IMR-90 (cell line): Measurements from ENCODE around the gene DNAJB4. TPM values are rescaled to one million over a fixed set of nuclear protein-coding genes. Genes with fewer than 3 reads are reported as not detected.

Experiments
- ATAC-seq: fragments of 200-7000 bp; cut with Tn5 transposase; 2 replicates; pipeline ENCODE4 v1.9.1; 2020; ENCODE audit warnings: low read depth, mild to moderate bottlenecking, moderate library complexity
- BruUV-seq: library from RNA; stranded (reverse); fragments of 400-500 nt; replicated peaks from 2 replicates; lab custom pipeline; 2021; lab: Mats Ljungman, UMichigan
- CTCF ChIA-PET: fragments of 300-600 bp; formaldehyde crosslinking; extraction: SDS; loops from one replicate; lab custom pipeline; 2021; ENCODE audit warnings: antibody characterized with exemption; lab: Yijun Ruan, JAX
- POLR2A ChIA-PET: fragments of 300-600 bp; sonication (Branson Sonifier 250); formaldehyde crosslinking; loops from one replicate; lab custom pipeline; 2022; ENCODE audit warnings: antibody characterized with exemption; ENCODE audit not compliant: unreplicated experiment; lab: Charles Lee
- DNase-seq: peaks from one replicate; pipeline ENCODE4 v3.0.0; 2013
- H2AFZ ChIP-seq: replicated peaks from 2 replicates; pipeline ENCODE3; 2013; ENCODE audit warnings: low read length, mild to moderate bottlenecking; ENCODE audit not compliant: poor library complexity
- H2AK5ac ChIP-seq: 2 replicates; pipeline ENCODE4 v1.6.1; 2013; ENCODE audit warnings: low read depth, low read length, inconsistent platforms
- H2AK9ac ChIP-seq: replicated peaks from 2 replicates; pipeline ENCODE3; 2013; ENCODE audit warnings: mild to moderate bottlenecking, low read depth, low read length, moderate library complexity; ENCODE audit not compliant: poor library complexity
- H2BK120ac ChIP-seq: 2 replicates; pipeline ENCODE4 v1.6.1; 2013; ENCODE audit warnings: low read depth, low read length, inconsistent platforms
- H2BK15ac ChIP-seq: 3 replicates; pipeline ENCODE4 v1.6.1; 2013; ENCODE audit warnings: low read depth, low read length, inconsistent platforms
- H2BK20ac ChIP-seq: 2 replicates; pipeline ENCODE4 v1.6.1; 2013; ENCODE audit warnings: low read depth, mild to moderate bottlenecking, inconsistent platforms, low read length, moderate library complexity
- H2BK5ac ChIP-seq: 2 replicates; pipeline ENCODE4 v1.6.1; 2013; ENCODE audit warnings: mild to moderate bottlenecking, low read depth, low read length, inconsistent platforms; ENCODE audit not compliant: poor library complexity, severe bottlenecking
- H3K14ac ChIP-seq: replicated peaks from 2 replicates; pipeline ENCODE4 v1.6.1; 2013; ENCODE audit warnings: low read depth, low read length, inconsistent platforms
- H3K18ac ChIP-seq: 2 replicates; pipeline ENCODE4 v1.6.1; 2013; ENCODE audit warnings: low read depth, low read length, control low read depth
- H3K23ac ChIP-seq: 2 replicates; pipeline ENCODE4 v1.6.1; 2013; ENCODE audit warnings: low read depth, low read length, inconsistent platforms
- H3K27ac ChIP-seq: 2 replicates; pipeline ENCODE4 v1.5.1; 2013; ENCODE audit warnings: mild to moderate bottlenecking, control low read depth, low read length; ENCODE audit not compliant: insufficient read depth
- H3K27me3 ChIP-seq: 2 replicates; pipeline ENCODE4 v1.6.1; 2013; ENCODE audit warnings: low read length; ENCODE audit not compliant: control insufficient read depth, insufficient read depth
- H3K36me3 ChIP-seq: 2 replicates; pipeline ENCODE4 v1.6.1; 2013; ENCODE audit warnings: low read length, mixed read lengths; ENCODE audit not compliant: control insufficient read depth, insufficient read depth
- H3K4ac ChIP-seq: 2 replicates; pipeline ENCODE4 v1.6.1; 2013; ENCODE audit warnings: low read depth, low read length, inconsistent platforms
- H3K4me1 ChIP-seq: 2 replicates; pipeline ENCODE4 v1.6.1; 2013; ENCODE audit warnings: low read length, mixed read lengths; ENCODE audit not compliant: control insufficient read depth, insufficient read depth
- H3K4me2 ChIP-seq: 2 replicates; pipeline ENCODE4 v1.6.1; 2013; ENCODE audit warnings: low read depth, mild to moderate bottlenecking, control low read depth, low read length, moderate library complexity
- H3K4me3 ChIP-seq: 2 replicates; pipeline ENCODE4 v1.5.1; 2013; ENCODE audit warnings: low read depth, mild to moderate bottlenecking, control low read depth, low read length, moderate library complexity; ENCODE audit not compliant: insufficient read depth
- H3K56ac ChIP-seq: 2 replicates; pipeline ENCODE4 v1.6.1; 2013; ENCODE audit warnings: low read length, inconsistent platforms; ENCODE audit not compliant: insufficient read depth; ENCODE audit errors: extremely low read depth
- H3K79me1 ChIP-seq, 2 experiments: 2 replicates each; pipeline ENCODE4 v1.6.1; 2013; ENCODE audit warnings: low read length in 2 of 2, inconsistent platforms in 1 of 2, low read depth in 1 of 2
- H3K9ac ChIP-seq: 2 replicates; pipeline ENCODE4 v1.6.1; 2013; ENCODE audit warnings: low read depth, low read length, control low read depth
- H3K9me1 ChIP-seq: 2 replicates; pipeline ENCODE4 v1.6.1; 2013; ENCODE audit warnings: low read length, inconsistent platforms; ENCODE audit not compliant: insufficient read depth
- H3K9me3 ChIP-seq: 2 replicates; pipeline ENCODE4 v1.6.1; 2013; ENCODE audit warnings: low read length; ENCODE audit not compliant: control insufficient read depth, insufficient read depth
- H4K20me1 ChIP-seq: 2 replicates; pipeline ENCODE4 v1.6.1; 2013; ENCODE audit warnings: low read length, inconsistent platforms; ENCODE audit not compliant: insufficient read depth
- H4K5ac ChIP-seq: 2 replicates; pipeline ENCODE4 v1.6.1; 2013; ENCODE audit warnings: mild to moderate bottlenecking, low read depth, low read length, control low read depth
- H4K8ac ChIP-seq, 2 experiments: 2 replicates each; pipeline ENCODE4 v1.6.1; 2013; ENCODE audit warnings: low read depth in 2 of 2, low read length in 2 of 2, control low read depth in 1 of 2, inconsistent platforms in 1 of 2
- H4K91ac ChIP-seq: 2 replicates; pipeline ENCODE4 v1.6.1; 2013; ENCODE audit warnings: low read depth, low read length, inconsistent platforms; ENCODE audit not compliant: insufficient read depth
- BHLHE40 ChIP-seq: fragments of 150-350 bp; IDR thresholded peaks from 2 replicates; pipeline ENCODE4 v1.6.1; 2016; ENCODE audit warnings: mild to moderate bottlenecking, low read depth, low read length
- CEBPB ChIP-seq: IDR thresholded peaks from 2 replicates; pipeline ENCODE4 v1.6.1; 2012; ENCODE audit warnings: low read depth, low read length, improper control_type of control experiment
- CHD1 ChIP-seq: IDR thresholded peaks from 2 replicates; pipeline ENCODE4 v1.6.1; 2012; ENCODE audit warnings: low read depth, low read length, improper control_type of control experiment
- ELK1 ChIP-seq: fragments of 150-350 bp; IDR thresholded peaks from 2 replicates; pipeline ENCODE4 v1.6.1; 2016; ENCODE audit warnings: low read depth, mild to moderate bottlenecking, low read length, moderate library complexity, borderline replicate concordance
- FOS ChIP-seq: fragments of 150-350 bp; IDR thresholded peaks from 2 replicates; pipeline ENCODE4 v1.6.1; 2016; ENCODE audit warnings: low read depth, low read length
- MAFK ChIP-seq: IDR thresholded peaks from 2 replicates; pipeline ENCODE4 v1.6.1; 2012; ENCODE audit warnings: low read depth, low read length, improper control_type of control experiment
- MAZ ChIP-seq: IDR thresholded peaks from 2 replicates; pipeline ENCODE4 v1.6.1; 2012; ENCODE audit warnings: low read depth, mild to moderate bottlenecking, low read length, improper control_type of control experiment, moderate library complexity, borderline replicate concordance
- MXI1 ChIP-seq: IDR thresholded peaks from 2 replicates; pipeline ENCODE4 v1.6.1; 2012; ENCODE audit warnings: low read depth, mild to moderate bottlenecking, low read length, moderate library complexity, borderline replicate concordance
- NFE2L2 ChIP-seq: fragments of 150-350 bp; IDR thresholded peaks from 2 replicates; pipeline ENCODE4 v1.6.1; 2016; ENCODE audit warnings: low read depth, mild to moderate bottlenecking, low read length
- POLR2A ChIP-seq: IDR thresholded peaks from 2 replicates; pipeline ENCODE4 v1.6.1; 2012; ENCODE audit warnings: mild to moderate bottlenecking, low read depth, low read length
- RAD21 ChIP-seq: IDR thresholded peaks from 2 replicates; pipeline ENCODE4 v1.6.1; 2012; ENCODE audit warnings: low read length, improper control_type of control experiment
- RCOR1 ChIP-seq: IDR thresholded peaks from 2 replicates; pipeline ENCODE4 v1.6.1; 2012; ENCODE audit warnings: mild to moderate bottlenecking, low read length, improper control_type of control experiment; ENCODE audit not compliant: insufficient replicate concordance
- RFX5 ChIP-seq: IDR thresholded peaks from 2 replicates; pipeline ENCODE4 v1.8.0; 2012; ENCODE audit warnings: low read depth, mild to moderate bottlenecking, low read length, moderate library complexity
- SMC3 ChIP-seq: fragments of 150-350 bp; IDR thresholded peaks from 2 replicates; pipeline ENCODE4 v1.6.1; 2016; ENCODE audit warnings: low read depth, mild to moderate bottlenecking, antibody characterized with exemption, low read length, moderate library complexity
- USF2 ChIP-seq: fragments of 150-350 bp; IDR thresholded peaks from 2 replicates; pipeline ENCODE4 v1.6.1; 2017; ENCODE audit warnings: mild to moderate bottlenecking, antibody characterized with exemption, low read length, low read depth
- WGBS, 2 experiments: methylation state at CpG; one replicate each; pipeline versions ENCODE4 v1.1.5 to v1.1.7; 2013; ENCODE audit warnings: missing lambda C conversion rate in 2 of 2; ENCODE audit not compliant: insufficient read length in 1 of 2; ENCODE audit errors: extremely low coverage in 2 of 2; 5-methylcytosine and 5-hydroxymethylcytosine counted together
- dilution Hi-C: fragments of 300-500 bp; cut with HindIII; formaldehyde crosslinking; loops from one replicate; pipeline ENCODE4 v1.14.3; 2018; ENCODE audit warnings: low sequenced_read_pairs; ENCODE audit not compliant: unreplicated experiment
- in situ Hi-C: fragments of 300-500 bp; cut with MboI; formaldehyde crosslinking; loops from 3 replicates; pipeline ENCODE4 v1.14.3; 2019; ENCODE audit warnings: low sequenced_read_pairs, inconsistent platforms, mixed read lengths
- intact Hi-C: fragments of 100-400 bp; cut with micrococcal nuclease; formaldehyde crosslinking; loops from 2 replicates; pipeline ENCODE4 v1.10.0; 2022
- polyA plus RNA-seq, 3 experiments: library from polyadenylated mRNA; depleted of rRNA; stranded (reverse); fragments of >200 nt; gene quantifications; 2 replicates each; pipeline ENCODE4 v1.2.3, GENCODE V29; 2012; ENCODE audit warnings: low replicate concordance in 1 of 3
- total RNA-seq: library from RNA; depleted of rRNA; stranded (reverse); fragments of >200 nt; gene quantifications from 2 replicates; pipeline ENCODE4 v1.2.3, GENCODE V29; 2012

Gene DNAJB4
- total and polyA plus RNA-seq, 2 of the 4 experiments (the other 2 are of a cell fraction): 30.6 to 31.0 TPM

DNA sequence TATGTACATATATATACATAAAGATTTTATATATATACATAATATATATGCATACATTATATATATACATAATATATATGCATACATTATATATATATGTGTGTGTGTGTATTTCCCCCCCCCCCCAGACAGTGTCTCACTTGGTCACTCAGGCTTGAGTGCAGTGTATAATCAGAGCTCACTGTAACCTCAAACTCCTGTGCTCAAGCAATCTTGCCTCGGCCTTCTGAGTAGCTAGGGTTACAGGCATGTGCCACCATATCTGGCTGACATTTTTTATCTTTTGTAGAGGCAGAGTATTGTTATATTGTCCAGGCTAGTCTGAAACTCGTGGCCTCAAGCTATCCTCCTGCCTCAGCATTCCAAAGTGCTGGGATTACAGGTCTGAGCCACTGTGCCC lies 16.8 kb upstream of the DNAJB4 start:
- no peak overlapping the region for H3K18ac ChIP-seq
- H4K20me1 ChIP-seq: no peaks in the 10 kb centered on the region
- H4K5ac ChIP-seq: no peak overlapping the region
- no CpG with 5 or more reads among the region's 2 CpGs for WGBS, 2 experiments
- no peak overlapping the region for H2BK20ac ChIP-seq
- TF ChIP-seq CEBPB: no peak
- no peak for TF ChIP-seq SMC3
- TF ChIP-seq MAZ: no peak
- no peak for TF ChIP-seq ELK1
- TF ChIP-seq FOS: no peak
- no peak for TF ChIP-seq BHLHE40
- TF ChIP-seq NFE2L2: no peak
- TF ChIP-seq RAD21: no peak
- no peak for TF ChIP-seq RFX5
- no peak for TF ChIP-seq POLR2A
- no peak for TF ChIP-seq CHD1
- no peak for TF ChIP-seq RCOR1
- no peak for TF ChIP-seq MAFK
- no peak for TF ChIP-seq MXI1
- TF ChIP-seq USF2: no peak
- peaks cover 31 to 58% of the 10 kb centered on the region in 2 experiments for H3K79me1 ChIP-seq
- H3K36me3 ChIP-seq: 0 out of 2 replicates have a peak, but pooled peaks cover 1% of the 10 kb centered on the region
- in situ Hi-C loops: no loop called here
- H2AK5ac ChIP-seq: no peak overlapping the region
- H2AK9ac ChIP-seq: no peak overlapping the region
- intact Hi-C loops: no loop called here
- no peak overlapping the region for H4K91ac ChIP-seq
- no peak for DNase-seq
- no peak overlapping the region for H3K23ac ChIP-seq
- H3K14ac ChIP-seq: no peak overlapping the region
- dilution Hi-C loops: no loop called here
- no TSS peak for BruUV-seq
- no peak overlapping the region for H2BK15ac ChIP-seq
- H2BK120ac ChIP-seq: no peak overlapping the region
- no peak overlapping the region for H3K9ac ChIP-seq
- ChIA-PET POLR2A (no interaction called here), CTCF (interaction anchor here (0.6 kb wide), 1 partner anchor 65 kb away, joined by 3 read pairs; no protein-coding TSS in a partner anchor)
- H3K9me1 ChIP-seq: 0 out of 2 replicates have a peak, but pooled peaks cover 6% of the 10 kb centered on the region
- ATAC-seq: no peak
- no peaks in the 10 kb centered on the region for H3K27me3 ChIP-seq
- H2BK5ac ChIP-seq: no peak overlapping the region
- no peak overlapping the region for H3K4me3 ChIP-seq
- H3K4me2 ChIP-seq: no peak overlapping the region
- no peak overlapping the region for H3K56ac ChIP-seq
- no peaks in the 10 kb centered on the region for H3K9me3 ChIP-seq
- no peak overlapping the region for H4K8ac ChIP-seq
- H2AFZ ChIP-seq: no peak overlapping the region
- peaks cover 6% of the 10 kb centered on the region; the same call in 1 of the 2 replicates for H3K4me1 ChIP-seq
- H3K27ac ChIP-seq: no peak overlapping the region
- H3K4ac ChIP-seq: no peak overlapping the region
